NT2/D1 (cell line): ENCODE data around the gene KREMEN2.
A peak's percentile ranks its signal among the peaks of the same experiment; 100 is the strongest.

Source experiments
- DNase-seq: peaks from one replicate; pipeline ENCODE4 v3.0.0-alpha.2; 2011; ENCODE audit warnings: low read depth, low spot score
- H3K27me3 ChIP-seq: 2 replicates; pipeline ENCODE4 v1.6.0; 2011; ENCODE audit warnings: mild to moderate bottlenecking; ENCODE audit not compliant: insufficient read length, insufficient read depth
- H3K36me3 ChIP-seq: 2 replicates; pipeline ENCODE4 v1.6.1; 2011; ENCODE audit warnings: mild to moderate bottlenecking, low read length, mixed read lengths; ENCODE audit not compliant: insufficient read depth, insufficient read length
- H3K4me1 ChIP-seq: 2 replicates; pipeline ENCODE4 v1.5.1; 2011; ENCODE audit not compliant: insufficient read depth, insufficient read length
- H3K4me3 ChIP-seq: 2 replicates; pipeline ENCODE4 v1.5.1; 2011; ENCODE audit warnings: low read depth; ENCODE audit not compliant: insufficient read length
- H3K9ac ChIP-seq: 2 replicates; pipeline ENCODE4 v1.6.0; 2011; ENCODE audit warnings: low read depth; ENCODE audit not compliant: insufficient read length
- H3K9me3 ChIP-seq: 2 replicates; pipeline ENCODE4 v1.5.1; 2011; ENCODE audit warnings: mild to moderate bottlenecking, low read length; ENCODE audit not compliant: insufficient read depth
- SUZ12 ChIP-seq: IDR thresholded peaks from 2 replicates; pipeline ENCODE4 v1.6.1; 2011; ENCODE audit not compliant: insufficient read length, insufficient read depth; ENCODE audit errors: extremely low read depth
- YY1 ChIP-seq: IDR thresholded peaks from 2 replicates; pipeline ENCODE4 v1.6.1; 2011; ENCODE audit not compliant: insufficient read length, insufficient read depth
- ZNF274 ChIP-seq: IDR thresholded peaks from 2 replicates; pipeline ENCODE4 v1.6.1; 2011; ENCODE audit warnings: mild to moderate bottlenecking, low read depth, low read length

The KREMEN2 gene

DNA sequence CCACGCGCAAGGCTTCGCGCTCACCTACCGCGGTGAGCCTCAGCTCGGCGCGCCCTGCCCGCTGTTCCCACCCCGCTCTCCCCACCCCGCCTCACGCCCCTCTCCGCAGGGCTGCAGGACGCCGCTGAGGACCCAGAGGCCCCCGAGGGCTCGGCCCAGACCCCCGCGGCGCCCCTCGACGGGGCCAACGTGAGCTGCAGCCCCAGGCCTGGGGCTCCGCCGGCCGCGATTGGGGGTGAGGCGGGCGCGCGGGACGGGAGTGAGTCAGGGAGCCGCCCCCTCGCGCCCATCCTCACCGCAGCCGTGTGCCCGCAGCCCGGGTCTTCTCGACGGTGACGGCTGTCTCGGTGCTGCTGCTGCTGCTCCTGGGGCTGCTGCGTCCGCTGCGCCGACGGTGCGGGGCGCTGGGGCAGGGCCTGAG, 3.1 kb downstream of the KREMEN2 start:
- H3K27me3 ChIP-seq = no peaks in the 10 kb centered on the region
- H3K9me3 ChIP-seq = no peaks in the 10 kb centered on the region
- peaks cover 27% of the 10 kb centered on the region for H3K4me1 ChIP-seq
- DNase-seq = no peak
- H3K36me3 ChIP-seq = peaks cover 36% of the 10 kb centered on the region
- no peak overlapping the region for H3K4me3 ChIP-seq
- TF ChIP-seq SUZ12 (no peak), YY1 (no peak), ZNF274 (no peak)
- H3K9ac ChIP-seq = no peak overlapping the region

DNA sequence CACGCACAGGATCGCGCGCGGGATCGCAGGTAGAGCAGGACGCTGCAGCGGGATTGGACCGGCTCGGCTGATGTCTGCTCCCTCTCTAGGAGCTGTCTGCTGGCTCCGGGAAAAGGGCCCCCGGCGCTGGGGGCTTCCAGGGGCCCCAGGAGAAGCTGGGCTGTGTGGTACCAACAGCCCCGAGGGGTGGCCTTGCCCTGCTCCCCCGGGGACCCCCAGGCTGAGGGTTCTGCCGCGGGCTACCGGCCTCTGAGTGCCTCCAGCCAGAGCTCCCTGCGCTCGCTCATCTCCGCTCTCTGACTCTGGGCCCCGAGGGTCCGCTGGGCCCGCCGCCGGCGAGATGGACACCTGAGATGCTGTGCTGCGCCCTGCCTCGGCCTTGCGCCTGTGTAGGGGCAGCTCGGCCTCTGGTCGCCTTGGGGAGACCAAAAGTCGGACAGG, 3.7 kb downstream of the KREMEN2 start:
- Histone ChIP-seq H3K4me1 (peaks cover 22% of the 10 kb centered on the region), H3K9ac (peak overlapping the region; percentile 83), H3K9me3 (no peaks in the 10 kb centered on the region), H3K27me3 (no peaks in the 10 kb centered on the region), H3K4me3 (no peak overlapping the region), H3K36me3 (peaks cover 41% of the 10 kb centered on the region)
- no peak for DNase-seq
- no peak for TF ChIP-seq SUZ12
- no peak for TF ChIP-seq YY1
- TF ChIP-seq ZNF274 = no peak

DNA sequence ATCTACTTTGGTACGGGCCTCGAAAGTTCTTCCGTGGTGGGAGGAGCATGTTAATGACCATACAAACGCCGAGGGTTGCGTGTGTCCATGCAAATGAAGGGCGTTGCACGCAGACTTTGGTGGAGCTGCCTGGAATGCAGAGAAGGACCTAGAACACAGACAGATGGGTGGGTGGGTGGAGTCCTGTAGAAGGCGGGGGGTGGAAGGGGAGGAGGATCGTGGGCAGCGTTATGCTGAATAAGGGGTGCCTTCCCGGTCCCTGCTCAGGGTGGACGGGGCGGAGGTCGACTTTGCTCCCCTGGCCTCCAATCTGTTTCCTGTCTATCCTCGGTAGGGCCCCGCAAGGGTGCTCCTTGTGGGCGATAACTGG, 4.3 kb downstream of the KREMEN2 start:
- TF ChIP-seq ZNF274 (no peak), SUZ12 (no peak), YY1 (no peak)
- Histone ChIP-seq H3K4me3 (peak overlapping the region; percentile 98), H3K9ac (peak overlapping the region; percentile 83), H3K4me1 (peaks cover 23% of the 10 kb centered on the region), H3K36me3 (peaks cover 47% of the 10 kb centered on the region), H3K27me3 (no peaks in the 10 kb centered on the region), H3K9me3 (no peaks in the 10 kb centered on the region)
- DNase-seq = no peak

DNA sequence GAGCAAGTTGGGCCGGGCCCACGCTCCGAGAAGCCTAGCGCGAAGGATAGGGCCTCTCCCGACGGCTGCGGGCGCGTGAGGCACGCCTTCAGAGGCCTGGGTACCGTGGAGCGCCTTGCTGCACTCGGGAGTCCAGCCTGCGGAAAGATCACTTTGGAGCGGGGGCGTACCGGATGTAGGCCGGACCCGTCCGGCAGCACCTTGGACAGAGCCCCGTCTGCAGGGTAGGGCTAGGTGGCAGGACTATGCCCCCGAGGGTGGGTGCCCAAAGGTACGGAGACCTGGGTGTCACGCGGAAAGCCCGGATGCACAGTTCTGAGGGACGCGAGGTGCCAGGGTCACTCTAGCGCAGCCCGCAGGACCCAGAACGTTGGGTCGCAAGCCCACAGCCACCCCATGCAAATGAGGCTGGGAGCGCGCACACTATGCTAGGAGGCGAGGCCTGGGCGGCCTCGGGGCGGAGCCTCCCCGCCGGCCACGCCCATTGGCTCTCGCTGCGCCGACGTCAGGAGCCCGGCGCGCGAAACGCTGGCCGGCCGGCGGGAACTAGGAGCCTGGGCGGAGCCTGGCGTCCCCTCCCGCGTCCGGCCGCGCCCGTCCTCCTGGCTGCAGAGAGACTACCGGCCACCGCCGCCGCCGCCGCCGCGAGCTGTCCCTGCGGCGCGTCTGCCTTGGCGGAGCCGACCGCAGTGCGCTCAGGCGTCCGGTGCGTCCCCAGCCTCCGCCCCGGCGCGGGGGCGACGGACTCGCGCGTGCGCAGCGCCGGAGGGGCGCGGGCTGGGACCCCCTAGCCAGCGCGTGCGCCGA, 4.9 kb downstream of the KREMEN2 start, which contains the start of gene PAQR4:
TSS of gene PAQR4 (plus strand) at position 611 of the 807 bp plus-strand sequence. CDS start 327 bp downstream, outside the sequence.
- peak; percentile 87 for DNase-seq
- peak within 1 kb of the TSS; percentile 98 for H3K4me3 ChIP-seq
- TF ChIP-seq SUZ12 (no peak), YY1 (no peak), ZNF274 (no peak)

DNA sequence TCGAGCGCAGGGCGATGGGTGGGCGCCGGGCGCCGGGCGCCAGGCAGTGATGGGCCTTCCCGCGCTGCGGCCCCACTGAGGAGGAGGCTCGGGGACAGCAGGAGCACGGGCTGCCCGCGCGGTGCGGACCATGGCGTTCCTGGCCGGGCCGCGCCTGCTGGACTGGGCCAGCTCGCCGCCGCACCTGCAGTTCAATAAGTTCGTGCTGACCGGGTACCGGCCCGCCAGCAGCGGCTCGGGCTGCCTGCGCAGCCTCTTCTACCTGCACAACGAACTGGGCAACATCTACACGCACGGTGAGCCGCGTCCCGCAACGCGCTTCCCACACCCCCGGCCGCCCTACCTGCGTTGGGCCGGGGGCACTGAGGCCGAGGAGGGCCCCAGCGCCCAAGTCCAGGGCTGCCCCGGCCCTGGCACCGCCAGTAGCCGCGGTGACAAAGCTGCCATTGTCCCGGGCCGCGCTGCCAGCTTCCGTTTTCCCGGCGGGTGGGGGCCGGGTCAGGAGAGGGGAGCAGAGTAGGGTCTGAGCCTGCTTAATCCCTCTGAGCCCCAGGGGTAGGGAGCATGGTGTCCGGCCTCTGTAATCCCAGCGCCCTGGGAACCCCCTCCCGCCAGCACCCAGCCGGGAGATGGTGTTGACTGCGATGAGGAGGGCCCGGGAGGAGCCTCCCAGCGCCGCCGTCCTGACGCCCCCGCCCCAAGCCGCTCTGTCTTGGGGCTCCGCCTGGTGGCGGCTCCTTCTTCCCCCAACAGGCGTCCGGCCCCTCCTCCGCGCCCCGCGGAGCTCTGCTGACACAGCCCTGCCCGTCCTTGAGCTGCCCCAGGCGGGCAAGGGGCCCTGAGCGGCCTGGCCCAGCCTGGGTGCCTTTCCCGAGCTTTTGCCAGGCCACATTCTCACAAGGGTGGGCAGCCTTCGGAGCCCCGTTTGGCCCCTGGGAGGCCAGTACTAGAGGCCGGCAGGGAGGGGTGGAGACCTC, 5.8 kb downstream of the KREMEN2 start:
- Histone ChIP-seq H3K36me3 (peaks cover 62% of the 10 kb centered on the region), H3K9ac (peak overlapping the region; percentile 99), H3K9me3 (no peaks in the 10 kb centered on the region), H3K27me3 (no peaks in the 10 kb centered on the region), H3K4me3 (peak overlapping the region; percentile 98), H3K4me1 (peaks cover 28% of the 10 kb centered on the region)
- TF ChIP-seq ZNF274 (no peak), SUZ12 (no peak), YY1 (no peak)
- peak; percentile 75 for DNase-seq

More for the DNA sequence above, 4.9 kb downstream of the KREMEN2 start, which contains the start of gene PAQR4:
- H3K4me1 ChIP-seq = peaks cover 24% of the 10 kb centered on the region
- peak within 1 kb of the TSS; percentile 99 for H3K9ac ChIP-seq
- H3K27me3 ChIP-seq = no peaks in the 10 kb centered on the region
- peaks cover 53% of the 10 kb centered on the region for H3K36me3 ChIP-seq
- H3K9me3 ChIP-seq = no peaks in the 10 kb centered on the region

DNA sequence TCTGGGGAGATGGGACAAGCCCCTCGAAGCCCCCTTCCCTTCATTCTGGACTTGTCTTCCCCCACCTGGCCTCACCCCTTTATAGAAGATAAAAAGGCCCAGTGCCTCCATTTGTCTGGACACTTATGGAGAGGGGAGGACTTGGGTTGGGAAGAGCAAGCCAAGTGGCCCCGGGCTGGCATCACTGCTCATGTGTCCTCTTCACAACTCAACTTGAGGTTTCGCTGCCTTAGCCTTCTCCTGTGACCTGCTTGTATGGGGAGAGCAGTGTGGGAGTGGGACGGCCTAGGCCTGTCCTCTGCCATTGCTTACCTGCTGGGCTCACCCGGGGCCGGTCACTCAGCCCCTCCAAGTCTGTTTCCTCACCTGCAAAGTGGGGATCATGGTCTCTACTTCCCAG, 6.5 kb downstream of the KREMEN2 start:
- no peaks in the 10 kb centered on the region for H3K27me3 ChIP-seq
- H3K36me3 ChIP-seq = peaks cover 69% of the 10 kb centered on the region
- H3K9ac ChIP-seq = peak overlapping the region; percentile 99
- peaks cover 28% of the 10 kb centered on the region for H3K4me1 ChIP-seq
- peak overlapping the region; percentile 98 for H3K4me3 ChIP-seq
- H3K9me3 ChIP-seq = no peaks in the 10 kb centered on the region
- DNase-seq = no peak
- TF ChIP-seq ZNF274 (no peak), YY1 (no peak), SUZ12 (no peak)
